Activated CD8-positive, alpha-beta memory T cell treated with anti-CD3 and anti-CD28 coated beads for 48 hours (primary cell): Measurements from ENCODE around the gene AZI2.

Source experiments
- DNase-seq, 3 experiments: peaks; one replicate each; pipeline ENCODE4 v3.0.0-alpha.2; 2020; ENCODE audit warnings: low read depth in 2 of 3, low spot score in 2 of 3

The AZI2 gene

GRCh38 chr3:28308196-28308595, 40.4 kb downstream of the AZI2 start:
- DNase-seq, result no peak

DNA sequence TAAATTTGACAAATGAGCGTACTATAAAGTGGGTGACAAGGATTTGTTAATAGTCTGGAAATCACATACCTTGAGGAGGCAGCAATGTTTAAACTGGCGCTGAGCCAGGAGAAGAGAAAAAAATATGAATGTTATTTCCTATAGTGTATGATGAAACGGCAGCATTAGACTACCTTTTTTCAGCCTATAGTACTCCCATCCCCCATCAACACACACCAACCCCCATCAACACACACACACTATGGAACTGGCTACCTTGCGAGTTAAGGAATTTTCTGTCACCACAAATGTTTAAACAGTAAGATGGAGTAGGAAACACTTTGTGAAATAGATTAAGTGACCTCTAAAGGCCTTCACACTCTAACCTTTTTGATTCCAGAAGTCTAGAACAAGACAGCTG, 46.9 kb downstream of the AZI2 start:
- no peak for DNase-seq

DNA sequence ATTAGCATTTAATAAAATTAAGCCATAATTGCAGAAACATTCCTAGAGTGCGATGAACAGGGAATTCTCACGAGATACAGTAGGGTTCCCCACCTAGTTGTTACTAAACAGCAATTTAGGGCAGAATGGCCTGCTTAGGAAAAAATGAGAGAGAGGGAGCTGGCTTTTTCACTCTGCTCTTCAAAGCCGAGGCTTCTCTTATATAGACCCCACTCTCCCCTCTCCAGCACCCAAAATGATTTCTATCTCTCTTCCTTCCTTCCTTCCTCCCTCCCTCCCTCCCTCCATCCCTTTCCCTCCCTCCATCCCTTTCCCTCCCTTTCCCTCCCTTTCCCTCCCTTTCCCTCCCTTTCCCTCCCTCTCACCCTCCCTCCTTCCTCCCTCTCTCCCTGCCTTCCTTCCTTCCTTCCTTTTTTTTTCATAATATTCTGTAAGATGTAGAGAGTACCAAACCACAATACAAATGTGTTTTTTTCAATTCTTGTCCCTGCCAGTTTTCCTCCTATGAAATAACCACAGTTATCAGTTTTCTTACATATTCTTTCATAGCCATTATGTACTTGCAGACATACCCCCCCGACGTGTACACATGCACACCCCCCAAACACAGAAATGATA, 48.2 kb downstream of the AZI2 start:
- DNase-seq, result no peak

GRCh38 chr3:28299705-28300104, 48.9 kb downstream of the AZI2 start:
- DNase-seq, result no peak

DNA sequence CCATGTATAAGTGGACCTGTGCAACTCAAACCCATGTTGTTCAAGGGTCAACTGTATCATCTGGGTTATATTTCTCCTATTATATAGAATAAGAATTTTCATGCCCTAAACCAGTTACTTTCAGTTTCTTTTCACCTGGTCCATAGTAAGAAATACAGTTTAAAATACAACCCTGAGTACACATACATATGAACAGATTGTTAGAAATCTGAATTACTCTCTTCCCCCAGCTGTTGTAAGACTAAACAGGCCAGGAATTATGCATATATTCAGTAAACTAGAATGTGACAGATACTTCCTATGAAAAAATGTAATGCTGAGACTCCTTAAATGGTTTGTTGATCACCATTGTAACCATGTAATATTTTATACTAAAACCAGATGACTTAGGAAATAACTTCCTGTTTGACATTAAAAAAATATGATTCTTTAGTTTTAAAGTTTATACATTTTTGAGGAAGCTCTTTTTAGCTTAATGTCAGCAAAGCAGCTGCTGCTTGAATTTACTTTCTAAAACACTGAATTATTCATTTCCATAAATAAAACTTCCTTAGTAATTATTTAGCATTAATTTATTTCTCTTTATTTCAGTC, 52.6 kb downstream of the AZI2 start:
- no peak for DNase-seq

GRCh38 chr3:28294667-28295413, 53.8 kb downstream of the AZI2 start:
- no peak for DNase-seq

- no peak for DNase-seq
Measured at GRCh38 chr3:28292622-28293021, 56.0 kb downstream of the AZI2 start.

DNA sequence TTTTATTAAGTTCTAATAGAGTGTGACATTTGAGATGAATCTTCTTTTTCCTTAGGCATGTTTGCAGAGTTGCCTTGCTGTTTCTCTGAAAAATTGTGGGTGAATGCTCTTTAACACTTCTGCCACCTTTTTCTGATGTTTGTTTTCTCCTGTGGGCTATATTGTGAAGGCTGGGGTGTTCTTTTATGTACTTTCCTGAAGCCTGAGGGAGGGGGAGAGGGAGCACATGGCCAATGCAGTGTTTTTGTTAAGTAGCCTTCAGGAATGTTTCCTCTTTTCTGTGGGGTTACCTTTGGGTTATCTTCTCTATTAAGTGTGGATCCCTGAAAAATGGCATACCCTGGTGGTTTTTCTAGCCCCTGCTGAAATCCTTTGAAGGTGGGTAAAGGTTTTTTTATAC, 57.0 kb downstream of the AZI2 start:
- DNase-seq, result no peak

DNA sequence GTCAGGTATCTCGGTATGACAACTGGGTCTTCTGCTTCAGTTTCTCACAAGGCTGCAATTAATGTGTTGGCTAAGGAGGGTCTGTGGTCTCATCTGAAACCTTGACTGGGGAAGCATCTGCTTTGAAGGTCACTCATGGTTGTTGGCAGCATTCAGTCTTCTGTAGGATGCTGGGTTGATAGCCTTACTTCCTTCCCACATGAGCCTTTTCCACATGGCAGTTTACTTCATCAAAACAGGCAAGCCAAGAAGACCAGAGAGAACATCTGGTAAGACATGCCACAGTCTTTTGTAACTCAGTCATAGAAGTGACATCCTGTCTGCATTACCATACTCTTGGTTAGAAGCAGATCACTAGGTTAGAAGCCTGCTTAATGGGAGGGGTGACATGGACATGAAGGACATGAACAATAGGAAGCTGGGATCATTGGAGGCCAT, 57.7 kb downstream of the AZI2 start:
- DNase-seq, result no peak

DNA sequence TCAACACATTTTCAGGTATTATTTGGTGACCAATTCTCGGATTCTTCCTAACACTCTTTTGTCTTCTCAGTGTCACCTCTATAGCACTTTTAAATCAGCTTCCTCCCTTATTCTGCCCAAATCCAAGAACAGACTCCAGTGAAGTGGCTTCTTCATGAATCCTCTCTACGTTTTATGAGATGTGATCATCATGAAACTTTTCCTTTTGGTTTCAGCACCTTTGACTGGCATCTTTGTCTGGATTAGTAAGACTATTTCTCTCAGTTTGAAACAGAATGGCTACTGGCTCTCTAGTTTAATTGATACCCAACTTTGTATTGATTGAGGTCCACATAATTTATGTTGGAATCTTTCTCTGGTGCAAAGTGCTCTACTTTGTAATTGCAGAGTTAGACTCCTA, 61.6 kb downstream of the AZI2 start:
- no peak for DNase-seq

- DNase-seq, result no peak
Measured at GRCh38 chr3:28286595-28286994, 62.0 kb downstream of the AZI2 start.

DNA sequence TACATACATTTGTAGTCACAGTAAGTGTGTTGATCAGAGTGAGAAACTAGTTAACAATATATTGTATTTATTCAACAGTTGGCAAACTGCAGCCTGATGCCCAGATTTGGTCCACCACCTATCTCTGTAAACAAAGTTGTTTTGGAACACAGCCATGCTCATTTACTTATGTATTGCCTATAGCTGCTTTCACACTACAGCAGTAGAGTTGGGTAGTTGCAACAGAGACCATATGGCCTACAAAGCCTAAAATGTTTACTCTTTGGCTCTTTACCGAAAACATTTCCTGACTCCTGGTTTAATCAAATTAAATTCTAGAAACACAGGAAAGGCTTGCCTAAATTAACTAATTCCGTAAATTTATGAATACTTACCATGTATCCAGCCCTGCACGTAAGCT, 67.8 kb downstream of the AZI2 start:
- DNase-seq, result no peak

DNA sequence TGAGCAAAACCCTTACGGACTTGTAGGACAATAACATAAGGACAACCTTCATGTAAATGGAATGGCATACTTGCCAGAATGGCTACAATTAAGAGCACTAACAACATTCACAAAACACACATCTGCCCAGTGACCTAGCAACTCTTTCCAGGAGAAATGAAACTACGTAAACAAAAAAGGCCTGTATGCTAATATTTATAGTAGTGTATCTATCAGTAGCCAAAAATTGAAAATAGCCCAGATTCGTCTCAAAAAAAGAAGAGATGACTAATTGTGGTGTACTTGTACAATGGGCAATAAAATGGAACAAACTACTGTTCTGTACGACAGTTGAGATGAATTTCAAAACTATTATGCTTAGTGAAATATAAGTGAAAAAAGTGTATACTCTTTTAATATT, 68.9 kb downstream of the AZI2 start:
- DNase-seq, result no peak

- no peak for DNase-seq
Measured at GRCh38 chr3:28278918-28279317, 69.7 kb downstream of the AZI2 start.

DNA sequence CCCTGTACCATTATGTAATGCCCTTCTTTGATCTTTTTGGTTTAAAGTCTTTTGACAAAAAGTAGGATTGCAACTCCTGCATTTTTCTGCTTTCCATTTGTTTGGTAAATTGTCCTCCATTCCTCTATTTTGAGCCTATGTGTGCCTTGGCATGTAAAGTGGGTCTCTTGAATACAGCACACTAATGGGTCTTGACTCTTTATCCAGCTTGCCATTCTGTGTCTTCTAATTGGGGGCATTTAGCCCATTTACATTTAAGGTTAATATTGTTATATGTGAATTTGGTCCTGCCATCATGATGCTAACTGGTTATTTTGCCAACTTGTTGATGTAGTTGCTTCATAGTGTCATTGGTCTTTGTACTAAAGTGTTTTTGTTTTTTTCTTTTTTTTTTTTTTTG, 74.8 kb downstream of the AZI2 start:
- DNase-seq, result no peak
